Ovary (tissue), 9 donors: ENCODE measurements around the gene EYS. TPM values are rescaled to one million over a fixed set of nuclear protein-coding genes. Genes with fewer than 3 reads are reported as not detected.

Experiments
- DNase-seq, 5 donors: peaks; one replicate each; pipeline ENCODE4 v3.0.0-alpha.2; 2019 to 2020
- H3K27ac ChIP-seq, 2 donors: fragments of 200-600 bp; one replicate each; pipeline versions ENCODE4 v1.5.1 to v1.8.0; 2019 to 2022
- H3K27me3 ChIP-seq: fragments of 200-600 bp; one replicate; pipeline ENCODE4 v1.8.0; 2022
- H3K36me3 ChIP-seq: fragments of 200-600 bp; sonication (generic); one replicate; pipeline ENCODE4 v1.5.1; 2019
- H3K4me1 ChIP-seq: one replicate; pipeline ENCODE4 v1.8.1; 2013; ENCODE audit warnings: mild to moderate bottlenecking, moderate library complexity; ENCODE audit not compliant: insufficient read depth
- H3K4me3 ChIP-seq: fragments of 200-600 bp; sonication (generic); one replicate; pipeline ENCODE4 v1.5.1; 2017
- H3K9me3 ChIP-seq, 2 donors: fragments of 200-600 bp in 1 of 2; sonication (generic) in 1 of 2; one replicate each; pipeline versions ENCODE4 v1.5.1 to v1.8.1; 2013 to 2019; ENCODE audit warnings: mild to moderate bottlenecking in 1 of 2, moderate library complexity in 1 of 2
- EP300 ChIP-seq: sonication (generic); formaldehyde crosslinking; IDR thresholded peaks from one replicate; pipeline ENCODE4 v1.6.1; 2017; ENCODE audit warnings: antibody characterized with exemption
- POLR2A ChIP-seq: fragments of 450-650 bp; IDR thresholded peaks from one replicate; pipeline ENCODE4 v1.6.1; 2017; ENCODE audit warnings: antibody characterized with exemption, mild to moderate bottlenecking, moderate library complexity
- whole genome bisulfite sequencing, 3 donors: extraction: QIAGEN DNeasy Blood & Tissue Kit in 1 of 3; methylation state at CpG; one replicate each; pipeline versions ENCODE4 v1.1.5 to v1.1.7; 2013 to 2017; 5-methylcytosine and 5-hydroxymethylcytosine counted together
- intact Hi-C, 4 donors: fragments of 100-400 bp; cut with DNase I; formaldehyde crosslinking; loops; one replicate each; pipeline versions ENCODE4 v1.11.0 to v1.15.1; 2022 to 2023
- polyA plus RNA-seq, 2 donors: library from polyadenylated mRNA; stranded (reverse); fragments of 200-250 nt in 1 of 2; fragments of 350-450 nt in 1 of 2; fragmentation: Illumina TruSeq in 1 of 2; extraction: RNeasy Lipid Tissue Mini Kit (QIAGEN cat#74804) in 1 of 2; gene quantifications; one replicate each; pipeline ENCODE4 v1.2.3, GENCODE V29; 2013 to 2014
- total RNA-seq, 7 donors: library from RNA; depleted of rRNA in 2 of 7; stranded (reverse); fragments of >200 nt in 2 of 7; fragmentation: NEBNext Ultra II Directional in 3 of 7; extraction: Animal tissue kit (Norgen Biotek cat#: 25700) in 3 of 7; gene quantifications; one replicate each; pipeline versions ENCODE4 v1.1.0 to v1.2.4, GENCODE V29; 2016 to 2023
- TF ChIP-seq, protein P1 (sequence below), 3 donors: fragments of 450-650 bp in 2 of 3; fragments of 200-600 bp in 1 of 3; IDR thresholded peaks; one replicate each; pipeline versions ENCODE4 v1.5.1 to v1.8.0; 2016 to 2022; ENCODE audit warnings: antibody characterized with exemption in 3 of 3, mild to moderate bottlenecking in 1 of 3
- donor health status: DM: no; HTN: no; CAD: no; lungs with moderate emphysema.
- donor health status: DM: no; HTN: no; CAD: no.
- donor health status: Bipolar disorder and iron deficiency.
- donor health status: DM: yes; HTN: yes; CAD: no.
- donor health status: DM: no; HTN: no; CAD: no.
- donor health status: DM: yes; HTN: yes; CAD: no.

EYS gene
- total and polyA plus RNA-seq, 9 donors: under 0.01 to 0.03 (median 0.01) TPM; not detected in 6

DNA sequence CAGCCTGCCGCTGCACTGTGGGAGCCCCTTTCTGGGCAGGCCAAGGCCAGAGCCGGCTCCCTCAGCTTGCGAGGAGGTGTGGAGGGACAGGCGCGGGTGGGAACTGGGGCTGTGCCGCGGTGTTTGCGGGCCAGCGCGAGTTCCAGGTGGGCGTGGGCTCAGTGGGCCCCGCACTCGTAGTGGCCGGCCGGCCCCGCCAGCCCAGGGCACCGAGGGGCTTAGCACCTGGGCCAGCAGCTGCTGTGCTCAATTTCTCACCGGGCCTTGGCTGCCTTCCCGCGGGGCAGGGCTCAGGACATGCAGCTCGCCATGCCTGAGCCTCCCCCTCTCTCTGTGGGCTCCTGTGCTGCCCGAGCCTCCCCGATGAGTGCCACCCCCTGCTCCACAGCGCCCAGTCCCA is 1683.3 kb downstream of the EYS start:
- Histone ChIP-seq H3K27me3 (no peaks in the 10 kb centered on the region), H3K36me3 (no peaks in the 10 kb centered on the region), H3K4me3 (no peak overlapping the region), H3K27ac (no peak overlapping the region), H3K4me1 (no peaks in the 10 kb centered on the region), H3K9me3 (no peaks in the 10 kb centered on the region)
- TF ChIP-seq POLR2A (no peak), EP300 (no peak)
- TF ChIP-seq, protein P1, sequence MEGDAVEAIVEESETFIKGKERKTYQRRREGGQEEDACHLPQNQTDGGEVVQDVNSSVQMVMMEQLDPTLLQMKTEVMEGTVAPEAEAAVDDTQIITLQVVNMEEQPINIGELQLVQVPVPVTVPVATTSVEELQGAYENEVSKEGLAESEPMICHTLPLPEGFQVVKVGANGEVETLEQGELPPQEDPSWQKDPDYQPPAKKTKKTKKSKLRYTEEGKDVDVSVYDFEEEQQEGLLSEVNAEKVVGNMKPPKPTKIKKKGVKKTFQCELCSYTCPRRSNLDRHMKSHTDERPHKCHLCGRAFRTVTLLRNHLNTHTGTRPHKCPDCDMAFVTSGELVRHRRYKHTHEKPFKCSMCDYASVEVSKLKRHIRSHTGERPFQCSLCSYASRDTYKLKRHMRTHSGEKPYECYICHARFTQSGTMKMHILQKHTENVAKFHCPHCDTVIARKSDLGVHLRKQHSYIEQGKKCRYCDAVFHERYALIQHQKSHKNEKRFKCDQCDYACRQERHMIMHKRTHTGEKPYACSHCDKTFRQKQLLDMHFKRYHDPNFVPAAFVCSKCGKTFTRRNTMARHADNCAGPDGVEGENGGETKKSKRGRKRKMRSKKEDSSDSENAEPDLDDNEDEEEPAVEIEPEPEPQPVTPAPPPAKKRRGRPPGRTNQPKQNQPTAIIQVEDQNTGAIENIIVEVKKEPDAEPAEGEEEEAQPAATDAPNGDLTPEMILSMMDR (IDR thresholded peaks at IDR 0.05): no peak
- intact Hi-C loops: no loop called here
- no peak for DNase-seq
- 90 to 96% (median 93%) methylated on average over 20 to 24 of the region's 24 CpGs for WGBS, 3 donors

DNA sequence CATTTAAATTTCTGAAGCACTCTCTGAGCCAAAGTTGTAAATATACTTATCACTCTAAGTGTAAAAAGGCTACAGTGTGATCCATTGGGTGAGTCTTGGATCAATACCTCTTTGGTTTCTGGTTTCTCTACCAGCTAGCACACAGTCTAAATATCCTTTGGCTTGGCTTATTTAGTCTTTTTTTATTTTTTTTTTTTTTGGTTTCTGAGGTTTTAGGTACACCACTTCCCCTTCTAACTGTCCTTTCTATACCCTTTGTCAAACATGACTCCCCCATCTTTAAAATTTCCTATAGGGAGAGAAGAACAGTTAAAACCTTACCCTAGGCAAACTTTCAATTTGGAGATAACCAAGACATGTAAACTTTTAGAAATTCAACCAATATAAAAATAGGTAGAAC is 1692.4 kb downstream of the EYS start:
- intact Hi-C loops: no loop called here
- no peak for TF ChIP-seq POLR2A
- TF ChIP-seq EP300: no peak
- TF ChIP-seq, protein P1 (IDR thresholded peaks at IDR 0.05): no peak
- Histone ChIP-seq H3K27ac (no peak overlapping the region), H3K4me3 (no peak overlapping the region), H3K27me3 (no peaks in the 10 kb centered on the region), H3K9me3 (no peaks in the 10 kb centered on the region), H3K4me1 (no peaks in the 10 kb centered on the region), H3K36me3 (no peaks in the 10 kb centered on the region)
- no peak for DNase-seq

DNA sequence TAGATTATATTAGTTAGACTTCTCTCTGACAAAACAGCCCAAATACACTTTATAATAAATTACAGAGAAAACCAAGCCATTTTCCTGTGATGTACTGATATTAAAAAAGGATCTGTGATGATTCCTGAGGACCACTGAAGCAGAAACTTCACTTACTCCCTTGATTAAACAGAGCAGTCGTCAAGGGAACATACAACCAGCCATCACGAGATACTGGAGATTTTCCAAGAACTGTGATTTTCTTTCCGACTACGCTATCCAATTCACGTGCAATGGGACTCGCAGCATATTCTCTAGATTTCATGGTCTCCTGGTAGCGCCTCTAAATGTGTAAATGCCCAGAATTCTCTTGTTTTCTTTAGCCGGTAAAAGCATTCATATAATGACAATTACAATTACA is 1694.0 kb downstream of the EYS start:
- Histone ChIP-seq H3K9me3 (no peaks in the 10 kb centered on the region), H3K4me1 (no peaks in the 10 kb centered on the region), H3K27me3 (no peaks in the 10 kb centered on the region), H3K27ac (no peak overlapping the region), H3K36me3 (no peaks in the 10 kb centered on the region), H3K4me3 (no peak overlapping the region)
- 46 to 58% (median 54%) methylated on average over 8 of the region's 8 CpGs for WGBS, 3 donors
- intact Hi-C loops: no loop called here
- TF ChIP-seq POLR2A: no peak
- TF ChIP-seq EP300: no peak
- TF ChIP-seq, protein P1 (IDR thresholded peaks at IDR 0.05): no peak
- DNase-seq: no peak

DNA sequence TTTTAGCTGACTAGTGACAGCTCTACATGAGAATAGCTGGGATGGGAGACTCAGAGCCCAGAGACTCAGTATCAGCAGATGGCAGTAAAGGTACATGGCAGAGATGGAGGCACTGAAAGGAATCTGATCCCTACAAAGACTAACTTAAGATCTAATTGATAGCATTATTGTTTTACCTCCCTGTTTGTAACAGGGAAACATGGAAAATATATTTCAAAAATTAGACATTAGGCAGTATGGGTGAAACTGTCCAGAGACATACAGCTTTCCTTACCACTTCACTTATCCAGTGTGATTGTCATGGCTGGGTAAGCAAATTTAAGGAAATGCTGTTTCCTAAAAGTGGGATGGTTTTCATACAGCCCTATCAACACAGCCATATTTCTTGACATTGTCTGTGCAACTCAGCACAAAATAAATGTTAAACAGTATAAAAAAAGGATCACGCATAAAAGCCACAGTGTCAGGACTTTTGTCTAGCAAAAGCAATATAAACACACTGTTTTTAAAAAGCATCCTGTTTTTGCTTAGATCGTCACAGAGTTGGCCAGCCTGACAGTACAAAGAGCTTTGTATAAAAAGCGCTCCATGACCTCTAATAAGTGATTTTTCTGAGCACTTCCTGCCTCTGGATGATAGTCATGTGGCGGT is 1694.5 kb downstream of the EYS start:
- H3K4me3 ChIP-seq: no peak overlapping the region
- DNase-seq: no peak
- no peak for TF ChIP-seq EP300
- TF ChIP-seq, protein P1 (IDR thresholded peaks at IDR 0.05): peak in 1 of 3 donors; percentile 8
- no peaks in the 10 kb centered on the region for H3K27me3 ChIP-seq
- intact Hi-C loops: no loop called here
- H3K4me1 ChIP-seq: no peaks in the 10 kb centered on the region
- no peaks in the 10 kb centered on the region for H3K36me3 ChIP-seq
- 18 to 37% (median 22%) methylated on average over 4 of the region's 4 CpGs for WGBS, 3 donors
- no peaks in the 10 kb centered on the region for H3K9me3 ChIP-seq
- H3K27ac ChIP-seq: no peak overlapping the region
